GM15510 (cell line): ENCODE data around the gene EXOC6B.

Source experiments
- POLR2A ChIP-seq: IDR thresholded peaks from 3 replicates; pipeline ENCODE4 v1.6.1; 2011; ENCODE audit warnings: borderline replicate concordance; ENCODE audit not compliant: insufficient read length; ENCODE audit errors: extremely low read depth

Gene EXOC6B

GRCh38 chr2:72131916-72132841 is 693.7 kb downstream of the EXOC6B start:
- no peak for TF ChIP-seq POLR2A

GRCh38 chr2:72131371-72131891 is 694.4 kb downstream of the EXOC6B start:
- no peak for TF ChIP-seq POLR2A

- TF ChIP-seq POLR2A: no peak
These were observed 695.0 kb downstream of the EXOC6B start for GRCh38 chr2:72130659-72131360.

- no peak for TF ChIP-seq POLR2A
These were observed 696.0 kb downstream of the EXOC6B start for GRCh38 chr2:72129681-72130340.

- TF ChIP-seq POLR2A: no peak
These were observed 697.0 kb downstream of the EXOC6B start for GRCh38 chr2:72128843-72129227.

- no peak for TF ChIP-seq POLR2A
These were observed 697.6 kb downstream of the EXOC6B start for GRCh38 chr2:72128059-72128842.

GRCh38 chr2:72127401-72128058 is 698.3 kb downstream of the EXOC6B start:
- TF ChIP-seq POLR2A: no peak

GRCh38 chr2:72126186-72127100 is 699.4 kb downstream of the EXOC6B start:
- TF ChIP-seq POLR2A: no peak
